Endothelial cell of umbilical vein (primary cell): ENCODE data around the gene STMN1. TPM values are rescaled to one million over a fixed set of nuclear protein-coding genes. Genes with fewer than 3 reads are reported as not detected.

Source experiments
- BruUV-seq: library from RNA; stranded (reverse); fragments of 400-500 nt; replicated peaks from 2 replicates; lab custom pipeline; 2021; lab: Mats Ljungman, UMichigan
- CTCF ChIA-PET: fragments of 300-600, 350-600 bp; sonication (Branson Sonifier 250); formaldehyde crosslinking; loops from one replicate; lab custom pipeline; 2021; ENCODE audit warnings: antibody characterized with exemption, inconsistent platforms; lab: Charles Lee
- POLR2A ChIA-PET: fragments of 300-600, 350-600 bp; sonication (Branson Sonifier 250); formaldehyde crosslinking; loops from one replicate; lab custom pipeline; 2021; ENCODE audit warnings: antibody characterized with exemption, inconsistent platforms; lab: Charles Lee
- DNase-seq: peaks from one replicate; pipeline ENCODE4 v3.0.0-alpha.2; 2011; ENCODE audit warnings: low read depth, low spot score
- FAIRE-seq: peaks from 2 replicates; lab custom pipeline; 2011; peaks lifted over from hg19 to GRCh38; lab: Jason Lieb, UNC
- H2AFZ ChIP-seq: 2 replicates; pipeline ENCODE4 v1.6.0; 2012; ENCODE audit warnings: low read depth, low read length, control low read depth, inconsistent platforms
- H3K27ac ChIP-seq: 2 replicates; pipeline ENCODE4 v1.5.1; 2011; ENCODE audit warnings: low read depth, mild to moderate bottlenecking, control low read depth, low read length, moderate library complexity; ENCODE audit not compliant: insufficient read depth
- H3K27me3 ChIP-seq, 2 experiments: 2 replicates each; pipeline versions ENCODE4 v1.6.0 to v1.6.1; 2011; ENCODE audit warnings: low read length in 2 of 2, mixed read lengths in 1 of 2; ENCODE audit not compliant: control insufficient read depth in 2 of 2, insufficient read depth in 2 of 2
- H3K36me3 ChIP-seq, 2 experiments: 2 replicates in 1 of 2; 3 replicates in 1 of 2; pipeline ENCODE4 v1.5.1; 2011; ENCODE audit warnings: low read length in 2 of 2, mild to moderate bottlenecking in 1 of 2, moderate library complexity in 1 of 2; ENCODE audit not compliant: control insufficient read depth in 2 of 2, insufficient read depth in 2 of 2; ENCODE audit errors: extremely low read depth in 1 of 2
- H3K4me1 ChIP-seq: 3 replicates; pipeline ENCODE4 v1.5.1; 2011; ENCODE audit warnings: mild to moderate bottlenecking, low read length; ENCODE audit not compliant: control insufficient read depth, insufficient read depth; ENCODE audit errors: extremely low read depth
- H3K4me2 ChIP-seq: 2 replicates; pipeline ENCODE4 v1.6.1; 2011; ENCODE audit warnings: low read length, control low read depth, mixed read lengths; ENCODE audit not compliant: insufficient read depth
- H3K4me3 ChIP-seq, 3 experiments: fragments of 200-600 bp in 1 of 3; sonication (generic), shearing (Covaris generic) in 1 of 3; replicated peaks in 1 of 3; 2 replicates each; pipeline ENCODE4 v1.5.1; 2011 to 2016; ENCODE audit warnings: control low read depth in 3 of 3, low read length in 3 of 3, mild to moderate bottlenecking in 2 of 3, inconsistent platforms in 1 of 3, low read depth in 1 of 3, moderate library complexity in 1 of 3; ENCODE audit not compliant: insufficient read depth in 1 of 3
- H3K79me2 ChIP-seq: 2 replicates; pipeline ENCODE4 v1.6.0; 2012; ENCODE audit warnings: low read length, inconsistent platforms; ENCODE audit not compliant: control insufficient read depth, insufficient read depth
- H3K9ac ChIP-seq: replicated peaks from 2 replicates; pipeline ENCODE3; 2011; ENCODE audit warnings: low read length, control low read depth; ENCODE audit not compliant: insufficient read depth; ENCODE audit errors: extremely low read depth
- H3K9me1 ChIP-seq: replicated peaks from 3 replicates; pipeline ENCODE4 v1.6.0; 2011; ENCODE audit warnings: mild to moderate bottlenecking, low read length; ENCODE audit not compliant: control insufficient read depth, insufficient read depth; ENCODE audit errors: extremely low read depth
- H3K9me3 ChIP-seq: replicated peaks from 2 replicates; pipeline ENCODE4 v1.5.1; 2012; ENCODE audit warnings: low read length, inconsistent platforms; ENCODE audit not compliant: control insufficient read depth, insufficient read depth
- H4K20me1 ChIP-seq: replicated peaks from 2 replicates; pipeline ENCODE3; 2011; ENCODE audit warnings: mild to moderate bottlenecking, low read length; ENCODE audit not compliant: control insufficient read depth, insufficient read depth; ENCODE audit errors: extremely low read depth
- FOS ChIP-seq: IDR thresholded peaks from 2 replicates; pipeline ENCODE4 v1.6.1; 2011; ENCODE audit warnings: mild to moderate bottlenecking, low read length, moderate library complexity, borderline replicate concordance; ENCODE audit not compliant: insufficient read depth
- JUN ChIP-seq: IDR thresholded peaks from 2 replicates; pipeline ENCODE4 v1.6.1; 2011; ENCODE audit warnings: borderline replicate concordance, low read depth; ENCODE audit not compliant: insufficient read length, insufficient read depth
- MAX ChIP-seq: IDR thresholded peaks from 2 replicates; pipeline ENCODE4 v1.6.1; 2011; ENCODE audit not compliant: insufficient read depth, insufficient read length
- POLR2AphosphoS5 ChIP-seq: IDR thresholded peaks from 2 replicates; pipeline ENCODE4 v1.6.1; 2012; ENCODE audit warnings: low read depth, mild to moderate bottlenecking, control low read depth, low read length, moderate library complexity; ENCODE audit not compliant: insufficient read depth
- dilution Hi-C: fragments of 300-500 bp; cut with MboI; formaldehyde crosslinking; loops from one replicate; pipeline ENCODE4 v1.15.0; 2019; ENCODE audit warnings: low sequenced_read_pairs; ENCODE audit not compliant: extremely low pct_ligation_motif_present
- intact Hi-C: fragments of 100-400 bp; cut with micrococcal nuclease; formaldehyde crosslinking; loops from one replicate; pipeline ENCODE4 v1.10.0; 2022
- polyA plus RNA-seq, 4 experiments: library from polyadenylated mRNA; depleted of rRNA in 3 of 4; stranded (reverse) in 3 of 4; unstranded in 1 of 4; fragments of >200 nt; gene quantifications; 2 replicates each; pipeline versions ENCODE4 v1.2.1 to v1.2.3, GENCODE V29; 2011 to 2012; ENCODE audit warnings: missing spikeins in 1 of 4
- total RNA-seq: library from RNA; stranded (reverse); gene quantifications from 2 replicates; pipeline ENCODE4 v1.2.3, GENCODE V29; 2021
- TF ChIP-seq, protein P1 (sequence below), 2 donors: IDR thresholded peaks; 1 replicate in 1 of 2; 2 replicates in 1 of 2; pipeline ENCODE4 v1.5.1; 2011; ENCODE audit warnings: low read length in 2 of 2, mild to moderate bottlenecking in 2 of 2, moderate library complexity in 2 of 2, control low read depth in 1 of 2, inconsistent platforms in 1 of 2, low read depth in 1 of 2; ENCODE audit not compliant: insufficient read depth in 1 of 2; ENCODE audit errors: extremely low read depth in 1 of 2

STMN1 gene
- total and polyA plus RNA-seq, 2 donors (not counting 3 experiments of a cell fraction or from before 2014, with no cell fraction given), result 102 to 503 TPM

DNA sequence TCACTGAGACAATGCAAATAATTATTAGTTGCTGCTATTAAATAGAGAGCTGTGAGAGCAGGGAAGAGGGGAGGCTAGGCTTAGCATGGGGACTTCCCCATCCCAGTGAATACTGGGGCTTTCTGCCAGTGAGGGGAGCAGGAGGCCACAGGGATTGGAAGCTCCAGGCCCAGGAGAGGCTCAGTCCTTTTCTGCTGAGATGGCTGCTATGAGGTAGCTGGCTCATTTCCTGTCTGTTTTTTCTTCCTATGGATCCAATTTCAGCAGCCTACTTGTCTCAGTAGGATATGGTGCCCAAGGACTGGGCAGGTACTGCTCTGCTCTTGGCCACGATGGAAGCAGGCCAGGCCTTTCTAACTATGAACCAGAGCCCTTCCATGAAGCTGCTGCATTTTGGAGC lies 10.0 kb downstream of the STMN1 start:
- Histone ChIP-seq H3K9ac (no peak overlapping the region), H3K4me3 (no peak overlapping the region), H4K20me1 (no peaks in the 10 kb centered on the region), H2AFZ (no peak overlapping the region), H3K79me2 (peaks cover 14% of the 10 kb centered on the region), H3K27ac (peak overlapping the region; percentile 4), H3K27me3 (no peaks in the 10 kb centered on the region), H3K9me1 (no peaks in the 10 kb centered on the region), H3K4me1 (peaks cover 12% of the 10 kb centered on the region), H3K36me3 (peaks cover 23 to 24% of the 10 kb centered on the region in 2 experiments), H3K4me2 (no peak overlapping the region), H3K9me3 (no peaks in the 10 kb centered on the region)
- BruUV-seq, result no TSS peak
- ChIA-PET POLR2A (interaction anchor here (1.8 to 2.3 kb wide), 2 partner anchors 9 to 101 kb away, joined by 14 to 20 read pairs; partner anchors contain the start of gene PAFAH2), CTCF (interaction anchor here (0.7 to 15.3 kb wide), 32 partner anchors 9 to 521 kb away, joined by 3 to 404 read pairs (median 6); partner anchors contain the start of genes PAFAH2, PAQR7 and STMN1)
- dilution Hi-C loops, result loop anchor here (25.0 kb wide), 1 partner anchor 91 kb away; the partner anchor contains the start of gene PAFAH2
- TF ChIP-seq MAX (no peak), POLR2AphosphoS5 (no peak), JUN (no peak), FOS (no peak)
- TF ChIP-seq, protein P1, sequence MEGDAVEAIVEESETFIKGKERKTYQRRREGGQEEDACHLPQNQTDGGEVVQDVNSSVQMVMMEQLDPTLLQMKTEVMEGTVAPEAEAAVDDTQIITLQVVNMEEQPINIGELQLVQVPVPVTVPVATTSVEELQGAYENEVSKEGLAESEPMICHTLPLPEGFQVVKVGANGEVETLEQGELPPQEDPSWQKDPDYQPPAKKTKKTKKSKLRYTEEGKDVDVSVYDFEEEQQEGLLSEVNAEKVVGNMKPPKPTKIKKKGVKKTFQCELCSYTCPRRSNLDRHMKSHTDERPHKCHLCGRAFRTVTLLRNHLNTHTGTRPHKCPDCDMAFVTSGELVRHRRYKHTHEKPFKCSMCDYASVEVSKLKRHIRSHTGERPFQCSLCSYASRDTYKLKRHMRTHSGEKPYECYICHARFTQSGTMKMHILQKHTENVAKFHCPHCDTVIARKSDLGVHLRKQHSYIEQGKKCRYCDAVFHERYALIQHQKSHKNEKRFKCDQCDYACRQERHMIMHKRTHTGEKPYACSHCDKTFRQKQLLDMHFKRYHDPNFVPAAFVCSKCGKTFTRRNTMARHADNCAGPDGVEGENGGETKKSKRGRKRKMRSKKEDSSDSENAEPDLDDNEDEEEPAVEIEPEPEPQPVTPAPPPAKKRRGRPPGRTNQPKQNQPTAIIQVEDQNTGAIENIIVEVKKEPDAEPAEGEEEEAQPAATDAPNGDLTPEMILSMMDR (IDR thresholded peaks at IDR 0.05; ENCODE audit: extremely low read depth in 1 of 2, insufficient read depth in 1 of 2, low read depth in 1 of 2, low read length in 2 of 2), result no peak
- FAIRE-seq (peak; percentile 89), DNase-seq (peak; percentile 47)
- intact Hi-C loops, result no loop called here
